Gastroesophageal sphincter (tissue), 4 donors: ENCODE results near the gene DYRK2. TPM values are rescaled to one million over a fixed set of nuclear protein-coding genes. Genes with fewer than 3 reads are reported as not detected.

ENCODE experiments used
- ATAC-seq: fragments of 150-250 bp; one replicate; pipeline ENCODE4 v1.9.1; 2016; ENCODE audit warnings: mild to moderate bottlenecking, moderate library complexity
- H3K27ac ChIP-seq, 4 donors: fragments of 200-600 bp; sonication (generic) in 3 of 4; 1 replicate in 3 of 4; 2 replicates in 1 of 4; pipeline ENCODE4 v1.5.1; 2016 to 2019
- H3K27me3 ChIP-seq: fragments of 200-600 bp; sonication (generic); one replicate; pipeline ENCODE4 v1.5.1; 2019
- H3K36me3 ChIP-seq, 2 donors: fragments of 200-600 bp; sonication (generic); one replicate each; pipeline ENCODE4 v1.5.1; 2019; ENCODE audit warnings: control low read depth in 1 of 2
- H3K4me1 ChIP-seq, 3 donors: fragments of 200-600 bp; sonication (generic); 1 replicate in 2 of 3; 2 replicates in 1 of 3; pipeline ENCODE4 v1.5.1; 2016 to 2019; ENCODE audit warnings: control low read depth in 2 of 3
- H3K4me3 ChIP-seq, 2 donors: fragments of 200-600 bp; sonication (generic); one replicate each; pipeline ENCODE4 v1.5.1; 2019; ENCODE audit warnings: mild to moderate bottlenecking in 1 of 2, moderate library complexity in 1 of 2
- H3K9me3 ChIP-seq, 3 donors: fragments of 200-600 bp; sonication (generic); one replicate each; pipeline ENCODE4 v1.5.1; 2017 to 2019; ENCODE audit warnings: control low read depth in 2 of 3
- CTCF ChIP-seq, 4 experiments: fragments of 200-600 bp in 2 of 4; fragments of 450-650 bp in 2 of 4; sonication (generic) in 1 of 4; IDR thresholded peaks; one replicate each; pipeline ENCODE4 v1.5.1; 2017 to 2019; ENCODE audit warnings: antibody characterized with exemption in 4 of 4, mild to moderate bottlenecking in 2 of 4, moderate library complexity in 2 of 4
- EP300 ChIP-seq: sonication (generic); formaldehyde crosslinking; IDR thresholded peaks from one replicate; pipeline ENCODE4 v1.6.1; 2017; ENCODE audit warnings: antibody characterized with exemption, mild to moderate bottlenecking
- POLR2A ChIP-seq, 2 donors: fragments of 450-650 bp; IDR thresholded peaks; one replicate each; pipeline ENCODE4 v1.6.1; 2017; ENCODE audit warnings: antibody characterized with exemption in 2 of 2, mild to moderate bottlenecking in 2 of 2, moderate library complexity in 1 of 2
- POLR2AphosphoS5 ChIP-seq: sonication (generic); formaldehyde crosslinking; IDR thresholded peaks from one replicate; pipeline ENCODE4 v1.6.1; 2017; ENCODE audit warnings: antibody characterized with exemption
- WGBS, 2 donors: methylation state at CpG; one replicate each; pipeline ENCODE4 v1.1.5; 2018; ENCODE audit warnings: low coverage in 1 of 2; 5-methylcytosine and 5-hydroxymethylcytosine counted together
- total RNA-seq, 4 donors: library from RNA; depleted of rRNA; stranded (reverse); fragments of >200 nt; gene quantifications; one replicate each; pipeline ENCODE4 v1.1.0, GENCODE V29; 2016

Gene DYRK2
- total RNA-seq, 4 donors from 2014 or later, result 24.0 to 58.2 (median 32.2) TPM

- Histone ChIP-seq H3K27me3 (no peaks in the 10 kb centered on the region), H3K36me3 (no peaks in the 10 kb centered on the region), H3K4me1 (peaks cover 0 to 36% (median 13%) of the 10 kb centered on the region in 3 donors), H3K9me3 (no peaks in the 10 kb centered on the region), H3K27ac (peak overlapping the region; percentile 78 to 98 (median 96)), H3K4me3 (peak overlapping the region; percentile 97 to 100)
- ATAC-seq, result peak; percentile 78
- WGBS, 2 donors, result 1 to 2% methylated on average over 9 to 21 of the region's 41 CpGs
- no peak for TF ChIP-seq EP300
- TF ChIP-seq POLR2AphosphoS5, result peak; percentile 23
- TF ChIP-seq POLR2A (IDR thresholded peaks at IDR 0.05), result no peak
- peak in 3 of 4 experiments; percentile 42 to 60 (median 45) for TF ChIP-seq CTCF (IDR thresholded peaks at IDR 0.05)
Measured at GRCh38 chr12:67647799-67648520, 585 bp upstream of the DYRK2 start.

- peak; percentile 18 for ATAC-seq
- Histone ChIP-seq H3K27ac (peak overlapping the region; percentile 94 to 98 (median 96)), H3K4me1 (peaks cover 0 to 49% (median 20%) of the 10 kb centered on the region in 3 donors), H3K9me3 (no peaks in the 10 kb centered on the region), H3K4me3 (peak overlapping the region; percentile 97 to 100), H3K36me3 (no peaks in the 10 kb centered on the region), H3K27me3 (no peaks in the 10 kb centered on the region)
- no peak for TF ChIP-seq POLR2AphosphoS5
- no peak for TF ChIP-seq EP300
- TF ChIP-seq POLR2A (IDR thresholded peaks at IDR 0.05), result no peak
- TF ChIP-seq CTCF (IDR thresholded peaks at IDR 0.05), result no peak
- no CpG with 5 or more reads among the region's 41 CpGs for WGBS, 2 donors
Measured at GRCh38 chr12:67649261-67649569, 670 bp downstream of the DYRK2 start.

GRCh38 chr12:67649570-67650387 lies 1.2 kb downstream of the DYRK2 start:
- H3K27me3 ChIP-seq, result no peaks in the 10 kb centered on the region
- peak overlapping the region; percentile 94 to 98 (median 96) for H3K27ac ChIP-seq
- ATAC-seq, result peak; percentile 17
- 0 to 1% methylated on average over 3 to 16 of the region's 65 CpGs for WGBS, 2 donors
- no peaks in the 10 kb centered on the region for H3K9me3 ChIP-seq
- peaks cover 0 to 54% (median 22%) of the 10 kb centered on the region in 3 donors for H3K4me1 ChIP-seq
- peak overlapping the region; percentile 97 to 100 for H3K4me3 ChIP-seq
- TF ChIP-seq EP300 (no peak), POLR2A (IDR thresholded peaks at IDR 0.05) (no peak), CTCF (IDR thresholded peaks at IDR 0.05) (no peak), POLR2AphosphoS5 (no peak)
- no peaks in the 10 kb centered on the region for H3K36me3 ChIP-seq

- no peaks in the 10 kb centered on the region for H3K27me3 ChIP-seq
- no peaks in the 10 kb centered on the region for H3K36me3 ChIP-seq
- no peaks in the 10 kb centered on the region for H3K9me3 ChIP-seq
- peak overlapping the region; percentile 97 to 100 for H3K4me3 ChIP-seq
- H3K4me1 ChIP-seq, result peaks cover 0 to 62% (median 24%) of the 10 kb centered on the region in 3 donors
- TF ChIP-seq POLR2A (IDR thresholded peaks at IDR 0.05) (no peak), EP300 (no peak), POLR2AphosphoS5 (no peak), CTCF (IDR thresholded peaks at IDR 0.05) (no peak)
- H3K27ac ChIP-seq, result peak overlapping the region; percentile 94 to 98 (median 96)
- no peak for ATAC-seq
- WGBS, 2 donors, result 4 to 8% methylated on average over 6 to 8 of the region's 11 CpGs
Measured at GRCh38 chr12:67650388-67651131, 2.0 kb downstream of the DYRK2 start.
